SK-N-MC (cell line): ENCODE measurements around the gene CTRB2.

Experiments
- EZH2 ChIP-seq: fragments of 200-600 bp; sonication (generic); IDR thresholded peaks from one replicate; pipeline ENCODE4 v1.6.1; 2017; ENCODE audit warnings: antibody characterized with exemption
- FOXP2 ChIP-seq: optimal IDR thresholded peaks from 2 replicates; pipeline ENCODE3; 2011; ENCODE audit warnings: mild to moderate bottlenecking, moderate library complexity; ENCODE audit not compliant: insufficient read depth; ENCODE audit errors: extremely low read length, control extremely low read depth
- POLR2AphosphoS5 ChIP-seq: IDR thresholded peaks from 2 replicates; pipeline ENCODE4 v1.6.1; 2012; ENCODE audit warnings: mild to moderate bottlenecking, low read depth, low read length, borderline replicate concordance

DNA sequence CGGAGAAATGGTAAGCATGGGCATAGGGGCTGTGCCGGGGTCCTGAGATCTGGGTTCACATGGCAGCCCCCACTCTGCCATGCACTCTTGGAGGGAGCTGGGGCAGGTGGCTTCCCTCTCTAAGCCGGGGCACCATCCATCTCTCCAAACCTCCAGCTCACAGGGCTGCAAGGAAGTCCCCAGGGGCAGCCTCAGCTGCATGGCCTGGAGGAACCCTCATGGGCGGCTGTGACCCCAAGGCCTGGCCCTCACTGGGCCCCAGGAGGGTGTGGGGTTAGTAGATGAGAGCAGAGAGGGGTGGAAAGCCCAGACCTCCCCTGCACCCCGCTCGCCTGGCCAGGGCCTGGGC is 2.6 kb downstream of the CTRB2 start:
- TF ChIP-seq POLR2AphosphoS5, result no peak
- TF ChIP-seq EZH2, result no peak
- no peak for TF ChIP-seq FOXP2
